Right lobe of liver (tissue), 4 donors: ENCODE measurements around the gene ZMYM4.

Source experiments
- CTCF ChIP-seq, 4 donors: fragments of 200-600 bp in 3 of 4; fragments of 450-650 bp in 1 of 4; IDR thresholded peaks; one replicate each; pipeline versions ENCODE4 v1.5.1 to v1.8.0; 2016 to 2022; ENCODE audit warnings: antibody characterized with exemption in 4 of 4, mild to moderate bottlenecking in 2 of 4
- POLR2A ChIP-seq: fragments of 450-650 bp; IDR thresholded peaks from one replicate; pipeline ENCODE4 v1.6.1; 2017; ENCODE audit warnings: antibody characterized with exemption, mild to moderate bottlenecking
- donor health status: DM: no; HTN: no; CAD: no.
- donor health status: DM: no; HTN: no; CAD: no.
- donor health status: DM: no; HTN: yes; CAD: no.

- TF ChIP-seq POLR2A, result no peak
- no peak for TF ChIP-seq CTCF (IDR thresholded peaks at IDR 0.05)
Observed at GRCh38 chr1:35461966-35462651, 193.6 kb downstream of the ZMYM4 start.
